HEK293 (cell line): ENCODE results near the gene TGFBRAP1.

Experiments
- CTCF ChIA-PET: fragments of 350-600 bp; formaldehyde crosslinking; extraction: SDS; loops from one replicate; lab custom pipeline; 2021; ENCODE audit warnings: antibody characterized with exemption; lab: Yijun Ruan, JAX
- POLR2A ChIA-PET: fragments of 300-600 bp; formaldehyde crosslinking; extraction: SDS; loops from one replicate; lab custom pipeline; 2020; ENCODE audit warnings: antibody characterized with exemption, inconsistent platforms; lab: Yijun Ruan, JAX
- H3K27ac ChIP-seq: fragments of 200-500 bp; sonication (Bioruptor generic); 2 replicates; pipeline ENCODE4 v1.5.1; 2014; ENCODE audit warnings: low read depth, low read length, control low read depth, inconsistent platforms; ENCODE audit errors: extremely low read depth
- H3K36me3 ChIP-seq, 2 experiments: fragments of 200-500 bp in 1 of 2; sonication (Bioruptor generic) in 1 of 2; 1 replicate in 1 of 2; 2 replicates in 1 of 2; pipeline ENCODE4 v1.5.1; 2014 to 2017; ENCODE audit warnings: inconsistent platforms in 2 of 2, low read length in 2 of 2; ENCODE audit not compliant: control insufficient read depth in 2 of 2, insufficient read depth in 1 of 2
- H3K4me1 ChIP-seq: fragments of 200-500 bp; sonication (Bioruptor generic); 2 replicates; pipeline ENCODE4 v1.5.1; 2014; ENCODE audit warnings: mild to moderate bottlenecking, low read length, inconsistent platforms; ENCODE audit not compliant: control insufficient read depth, insufficient read depth
- H3K4me3 ChIP-seq: 2 replicates; pipeline ENCODE4 v1.5.1; 2011; ENCODE audit warnings: low read depth, mild to moderate bottlenecking, control low read depth, low read length, moderate library complexity
- H3K9me3 ChIP-seq: fragments of 200-500 bp; sonication (Bioruptor generic); 2 replicates; pipeline ENCODE4 v1.5.1; 2014; ENCODE audit warnings: low read depth, low read length, inconsistent platforms; ENCODE audit not compliant: control insufficient read depth, insufficient read depth
- HOXC10 ChIP-seq: sonication (generic); formaldehyde crosslinking; IDR thresholded peaks from 2 replicates; pipeline ENCODE4 v1.8.1; 2023; ENCODE audit warnings: mild to moderate bottlenecking, missing genetic modification reagents
- MEIS1 ChIP-seq: sonication (generic); formaldehyde crosslinking; IDR thresholded peaks from 2 replicates; pipeline ENCODE4 v1.8.1; 2022; ENCODE audit warnings: missing genetic modification reagents, mild to moderate bottlenecking, borderline replicate concordance
- SCRT2 ChIP-seq: fragments of 450-650 bp; formaldehyde crosslinking; IDR thresholded peaks from 2 replicates; pipeline ENCODE4 v1.5.1; 2016; ENCODE audit warnings: missing biosample characterization, missing genetic modification characterization
- ZNF112 ChIP-seq: fragments of 450-650 bp; formaldehyde crosslinking; IDR thresholded peaks from 2 replicates; pipeline ENCODE4 v1.5.0; 2017; ENCODE audit warnings: missing biosample characterization, missing genetic modification characterization
- ZNF114 ChIP-seq: fragments of 450-650 bp; formaldehyde crosslinking; IDR thresholded peaks from 2 replicates; pipeline ENCODE4 v1.5.0; 2017; ENCODE audit warnings: missing biosample characterization, missing genetic modification characterization
- ZNF121 ChIP-seq: fragments of 450-650 bp; formaldehyde crosslinking; IDR thresholded peaks from 2 replicates; pipeline ENCODE4 v1.5.1; 2016; ENCODE audit warnings: missing biosample characterization, missing genetic modification characterization
- ZNF132 ChIP-seq: fragments of 450-650 bp; formaldehyde crosslinking; IDR thresholded peaks from 2 replicates; pipeline ENCODE4 v1.5.1; 2017; ENCODE audit warnings: missing biosample characterization, missing genetic modification characterization, borderline replicate concordance
- ZNF146 ChIP-seq: fragments of 450-650 bp; formaldehyde crosslinking; IDR thresholded peaks from 2 replicates; pipeline ENCODE4 v1.5.1; 2016; ENCODE audit warnings: missing biosample characterization, missing genetic modification characterization
- ZNF2 ChIP-seq: fragments of 450-650 bp; formaldehyde crosslinking; IDR thresholded peaks from 2 replicates; pipeline ENCODE4 v1.5.1; 2016; ENCODE audit warnings: missing biosample characterization, missing genetic modification characterization
- ZNF202 ChIP-seq: fragments of 450-650 bp; formaldehyde crosslinking; IDR thresholded peaks from 2 replicates; pipeline ENCODE4 v1.5.1; 2016; ENCODE audit warnings: missing biosample characterization, missing genetic modification characterization, borderline replicate concordance
- ZNF350 ChIP-seq: fragments of 450-650 bp; formaldehyde crosslinking; IDR thresholded peaks from 2 replicates; pipeline ENCODE4 v1.5.0; 2017; ENCODE audit warnings: missing biosample characterization, mild to moderate bottlenecking, missing genetic modification characterization
- ZNF473 ChIP-seq: fragments of 450-650 bp; formaldehyde crosslinking; IDR thresholded peaks from 2 replicates; pipeline ENCODE4 v1.5.1; 2017; ENCODE audit warnings: missing biosample characterization, missing genetic modification characterization
- ZNF514 ChIP-seq: fragments of 450-650 bp; formaldehyde crosslinking; IDR thresholded peaks from 2 replicates; pipeline ENCODE4 v1.5.1; 2016; ENCODE audit warnings: missing biosample characterization, missing genetic modification characterization
- ZNF555 ChIP-seq: fragments of 450-650 bp; formaldehyde crosslinking; conservative IDR thresholded peaks from 2 replicates; pipeline ENCODE4 v1.5.1; 2017; ENCODE audit warnings: missing biosample characterization, mild to moderate bottlenecking, missing genetic modification characterization, inconsistent platforms
- ZNF585B ChIP-seq: fragments of 450-650 bp; formaldehyde crosslinking; IDR thresholded peaks from 2 replicates; pipeline ENCODE4 v1.5.1; 2016; ENCODE audit warnings: missing biosample characterization, missing genetic modification characterization
- ZNF626 ChIP-seq: fragments of 450-650 bp; sonication (Bioruptor Pico); formaldehyde crosslinking; IDR thresholded peaks from 2 replicates; pipeline ENCODE4 v1.5.1; 2018; ENCODE audit warnings: missing biosample characterization, missing genetic modification characterization, inconsistent platforms
- ZNF654 ChIP-seq: fragments of 450-650 bp; formaldehyde crosslinking; IDR thresholded peaks from 2 replicates; pipeline ENCODE4 v1.5.1; 2016; ENCODE audit warnings: low read depth, missing biosample characterization, missing genetic modification characterization
- ZSCAN23 ChIP-seq: fragments of 450-650 bp; formaldehyde crosslinking; IDR thresholded peaks from 2 replicates; pipeline ENCODE4 v1.5.1; 2016; ENCODE audit warnings: missing biosample characterization, missing genetic modification characterization
- TF ChIP-seq, protein P1 (sequence below): fragments of 450-650 bp; formaldehyde crosslinking; IDR thresholded peaks from 2 replicates; pipeline ENCODE4 v1.5.1; 2016; ENCODE audit warnings: missing biosample characterization, missing genetic modification characterization
- TF ChIP-seq, protein P2 (sequence below): fragments of 450-650 bp; formaldehyde crosslinking; IDR thresholded peaks from 2 replicates; pipeline ENCODE4 v1.5.1; 2017; ENCODE audit warnings: missing biosample characterization, missing genetic modification characterization
- TF ChIP-seq, protein P3 (sequence below): fragments of 450-650 bp; formaldehyde crosslinking; IDR thresholded peaks from 2 replicates; pipeline ENCODE4; 2016; ENCODE audit warnings: missing biosample characterization, missing genetic modification characterization
- TF ChIP-seq, protein P4 (sequence below): fragments of 450-650 bp; formaldehyde crosslinking; IDR thresholded peaks from 2 replicates; pipeline ENCODE4 v1.5.1; 2017; ENCODE audit warnings: missing biosample characterization, missing genetic modification characterization
- TF ChIP-seq, protein P5 (sequence below): IDR thresholded peaks from 2 replicates; pipeline ENCODE4 v1.6.1; 2011; ENCODE audit warnings: mild to moderate bottlenecking, low read depth, low read length, borderline replicate concordance
- TF ChIP-seq, protein P6 (sequence below): fragments of 450-650 bp; formaldehyde crosslinking; IDR thresholded peaks from 2 replicates; pipeline ENCODE4 v1.5.1; 2016; ENCODE audit warnings: missing biosample characterization, missing genetic modification characterization, borderline replicate concordance

Gene TGFBRAP1

DNA sequence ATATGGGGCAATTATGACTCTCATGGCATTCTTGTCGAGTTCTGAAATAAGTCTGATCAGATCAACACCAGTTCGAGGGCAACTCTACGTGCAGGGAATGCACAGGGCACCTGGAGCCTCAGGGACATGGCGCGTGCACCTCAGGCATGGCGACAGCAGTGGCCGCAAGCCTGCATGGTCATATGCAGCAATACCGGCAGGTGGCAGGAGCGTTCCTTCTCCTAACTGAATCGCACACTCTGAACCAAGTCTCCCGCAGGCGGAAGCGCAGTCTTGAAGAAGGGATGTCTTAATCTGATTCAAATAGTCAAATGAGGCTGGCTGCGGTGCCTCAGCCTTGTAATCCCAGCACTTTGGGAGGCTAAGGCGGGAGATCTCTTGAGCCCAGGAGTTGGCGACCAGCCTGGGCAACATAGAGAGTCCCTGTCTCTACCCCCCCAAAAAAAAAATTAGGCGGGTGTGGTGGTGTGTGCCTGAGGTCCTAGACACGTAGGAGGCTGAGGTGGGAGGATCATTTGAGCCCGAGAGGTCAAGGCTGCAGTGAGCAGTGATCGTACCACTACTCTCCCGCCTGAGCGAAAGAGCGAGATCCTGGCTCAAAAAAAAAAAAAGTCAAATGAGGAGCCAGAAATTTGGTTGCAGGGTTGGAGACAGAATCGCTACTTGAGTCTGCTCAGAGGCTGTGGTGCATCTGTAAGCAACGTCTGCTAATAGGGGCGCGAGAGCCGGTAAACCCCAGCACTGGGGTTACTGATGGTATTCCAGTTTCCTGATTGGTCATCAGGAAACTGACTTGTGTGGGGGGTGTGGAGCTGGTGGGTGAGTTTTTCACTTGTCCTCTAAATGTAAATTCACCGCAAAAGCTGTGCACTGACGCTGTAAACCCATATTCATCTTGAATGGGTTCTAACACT is 40.5 kb upstream of the TGFBRAP1 start:
- CTCF ChIA-PET, result interaction anchor here (0.6 to 1.8 kb wide), 18 partner anchors 16 to 177 kb away, joined by 3 to 39 read pairs (median 4); no protein-coding TSS in a partner anchor
- H3K4me1 ChIP-seq, result no peaks in the 10 kb centered on the region
- TF ChIP-seq ZNF473, result no peak
- no peak for TF ChIP-seq ZNF555 (tag by site-specific recombination)
- TF ChIP-seq ZNF2 (tag by site-specific recombination), result peak; percentile 91
- TF ChIP-seq, protein P1, sequence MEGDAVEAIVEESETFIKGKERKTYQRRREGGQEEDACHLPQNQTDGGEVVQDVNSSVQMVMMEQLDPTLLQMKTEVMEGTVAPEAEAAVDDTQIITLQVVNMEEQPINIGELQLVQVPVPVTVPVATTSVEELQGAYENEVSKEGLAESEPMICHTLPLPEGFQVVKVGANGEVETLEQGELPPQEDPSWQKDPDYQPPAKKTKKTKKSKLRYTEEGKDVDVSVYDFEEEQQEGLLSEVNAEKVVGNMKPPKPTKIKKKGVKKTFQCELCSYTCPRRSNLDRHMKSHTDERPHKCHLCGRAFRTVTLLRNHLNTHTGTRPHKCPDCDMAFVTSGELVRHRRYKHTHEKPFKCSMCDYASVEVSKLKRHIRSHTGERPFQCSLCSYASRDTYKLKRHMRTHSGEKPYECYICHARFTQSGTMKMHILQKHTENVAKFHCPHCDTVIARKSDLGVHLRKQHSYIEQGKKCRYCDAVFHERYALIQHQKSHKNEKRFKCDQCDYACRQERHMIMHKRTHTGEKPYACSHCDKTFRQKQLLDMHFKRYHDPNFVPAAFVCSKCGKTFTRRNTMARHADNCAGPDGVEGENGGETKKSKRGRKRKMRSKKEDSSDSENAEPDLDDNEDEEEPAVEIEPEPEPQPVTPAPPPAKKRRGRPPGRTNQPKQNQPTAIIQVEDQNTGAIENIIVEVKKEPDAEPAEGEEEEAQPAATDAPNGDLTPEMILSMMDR (tag by site-specific recombination), result peak; percentile 88
- TF ChIP-seq ZSCAN23, result no peak
- TF ChIP-seq, protein P2, sequence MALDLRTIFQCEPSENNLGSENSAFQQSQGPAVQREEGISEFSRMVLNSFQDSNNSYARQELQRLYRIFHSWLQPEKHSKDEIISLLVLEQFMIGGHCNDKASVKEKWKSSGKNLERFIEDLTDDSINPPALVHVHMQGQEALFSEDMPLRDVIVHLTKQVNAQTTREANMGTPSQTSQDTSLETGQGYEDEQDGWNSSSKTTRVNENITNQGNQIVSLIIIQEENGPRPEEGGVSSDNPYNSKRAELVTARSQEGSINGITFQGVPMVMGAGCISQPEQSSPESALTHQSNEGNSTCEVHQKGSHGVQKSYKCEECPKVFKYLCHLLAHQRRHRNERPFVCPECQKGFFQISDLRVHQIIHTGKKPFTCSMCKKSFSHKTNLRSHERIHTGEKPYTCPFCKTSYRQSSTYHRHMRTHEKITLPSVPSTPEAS, result 0 out of 2 replicates have a peak, but pooled peaks have one; percentile 34
- peak; percentile 75 for TF ChIP-seq ZNF654
- TF ChIP-seq SCRT2 (tag by site-specific recombination), result no peak
- TF ChIP-seq ZNF132 (tag by site-specific recombination), result no peak
- TF ChIP-seq, all 188 proteins: peak for 4
- Histone ChIP-seq H3K9me3 (no peaks in the 10 kb centered on the region), H3K4me3 (no peak overlapping the region), H3K27ac (no peak overlapping the region), H3K36me3 (peaks cover 11 to 72% of the 10 kb centered on the region in 2 experiments; a peak in 2 of 3 replicates)
- POLR2A ChIA-PET, result no interaction called here

DNA sequence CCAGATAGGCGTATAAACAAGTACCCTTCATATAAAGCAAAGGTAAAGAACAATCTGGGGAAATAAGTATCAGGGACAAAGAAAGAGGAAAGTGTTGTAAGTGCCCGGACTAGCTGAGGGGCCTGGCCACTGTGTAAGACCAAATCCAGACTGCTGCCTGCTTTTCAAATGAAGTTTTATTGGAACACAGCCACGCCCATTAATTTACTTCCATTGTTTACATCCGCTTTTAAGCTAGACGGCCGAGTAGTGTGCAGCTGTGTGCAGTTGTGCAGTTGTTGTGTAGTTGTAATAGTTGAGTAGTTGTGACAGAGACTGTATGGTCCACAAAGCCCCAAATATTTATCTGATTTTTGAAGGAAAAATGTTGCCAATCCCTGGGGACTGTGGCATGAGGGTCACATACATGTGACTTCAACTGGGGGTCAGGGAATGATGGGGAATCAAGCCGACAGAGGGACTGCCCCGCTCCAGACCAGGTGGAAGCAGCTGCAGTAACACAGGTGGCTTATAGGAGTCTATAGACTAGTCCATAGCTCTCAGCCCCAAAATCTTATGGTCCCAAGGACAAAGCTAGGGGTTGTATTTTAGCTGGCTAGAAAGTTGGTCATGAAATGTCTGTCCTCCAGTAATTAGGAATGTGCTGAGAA is 39.3 kb upstream of the TGFBRAP1 start:
- H3K36me3 ChIP-seq, result peaks cover 12 to 71% of the 10 kb centered on the region in 2 experiments
- TF ChIP-seq ZNF202 (tag by site-specific recombination), result no peak
- TF ChIP-seq, protein P3, sequence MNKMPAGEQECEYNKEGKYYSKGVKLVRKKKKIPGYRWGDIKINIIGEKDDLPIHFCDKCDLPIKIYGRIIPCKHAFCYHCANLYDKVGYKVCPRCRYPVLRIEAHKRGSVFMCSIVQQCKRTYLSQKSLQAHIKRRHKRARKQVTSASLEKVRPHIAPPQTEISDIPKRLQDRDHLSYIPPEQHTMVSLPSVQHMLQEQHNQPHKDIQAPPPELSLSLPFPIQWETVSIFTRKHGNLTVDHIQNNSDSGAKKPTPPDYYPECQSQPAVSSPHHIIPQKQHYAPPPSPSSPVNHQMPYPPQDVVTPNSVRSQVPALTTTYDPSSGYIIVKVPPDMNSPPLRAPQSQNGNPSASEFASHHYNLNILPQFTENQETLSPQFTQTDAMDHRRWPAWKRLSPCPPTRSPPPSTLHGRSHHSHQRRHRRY (tag by site-specific recombination), result no peak
- no peak for TF ChIP-seq ZNF350 (tag by site-specific recombination)
- TF ChIP-seq, protein P4, sequence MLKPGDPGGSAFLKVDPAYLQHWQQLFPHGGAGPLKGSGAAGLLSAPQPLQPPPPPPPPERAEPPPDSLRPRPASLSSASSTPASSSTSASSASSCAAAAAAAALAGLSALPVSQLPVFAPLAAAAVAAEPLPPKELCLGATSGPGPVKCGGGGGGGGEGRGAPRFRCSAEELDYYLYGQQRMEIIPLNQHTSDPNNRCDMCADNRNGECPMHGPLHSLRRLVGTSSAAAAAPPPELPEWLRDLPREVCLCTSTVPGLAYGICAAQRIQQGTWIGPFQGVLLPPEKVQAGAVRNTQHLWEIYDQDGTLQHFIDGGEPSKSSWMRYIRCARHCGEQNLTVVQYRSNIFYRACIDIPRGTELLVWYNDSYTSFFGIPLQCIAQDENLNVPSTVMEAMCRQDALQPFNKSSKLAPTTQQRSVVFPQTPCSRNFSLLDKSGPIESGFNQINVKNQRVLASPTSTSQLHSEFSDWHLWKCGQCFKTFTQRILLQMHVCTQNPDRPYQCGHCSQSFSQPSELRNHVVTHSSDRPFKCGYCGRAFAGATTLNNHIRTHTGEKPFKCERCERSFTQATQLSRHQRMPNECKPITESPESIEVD (tag by site-specific recombination), result no peak
- TF ChIP-seq MEIS1 (CRISPR knock-in tag), result no peak
- no peak for TF ChIP-seq ZNF514 (tag by site-specific recombination)
- TF ChIP-seq, protein P5, sequence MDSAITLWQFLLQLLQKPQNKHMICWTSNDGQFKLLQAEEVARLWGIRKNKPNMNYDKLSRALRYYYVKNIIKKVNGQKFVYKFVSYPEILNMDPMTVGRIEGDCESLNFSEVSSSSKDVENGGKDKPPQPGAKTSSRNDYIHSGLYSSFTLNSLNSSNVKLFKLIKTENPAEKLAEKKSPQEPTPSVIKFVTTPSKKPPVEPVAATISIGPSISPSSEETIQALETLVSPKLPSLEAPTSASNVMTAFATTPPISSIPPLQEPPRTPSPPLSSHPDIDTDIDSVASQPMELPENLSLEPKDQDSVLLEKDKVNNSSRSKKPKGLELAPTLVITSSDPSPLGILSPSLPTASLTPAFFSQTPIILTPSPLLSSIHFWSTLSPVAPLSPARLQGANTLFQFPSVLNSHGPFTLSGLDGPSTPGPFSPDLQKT, result no peak
- no peak for TF ChIP-seq ZNF114 (tag by site-specific recombination)
- no peak for TF ChIP-seq ZNF585B (tag by site-specific recombination)
- TF ChIP-seq HOXC10 (CRISPR knock-in tag), result no peak
- TF ChIP-seq ZNF626, result no peak
- TF ChIP-seq ZNF112 (tag by site-specific recombination), result no peak
- TF ChIP-seq, protein P6, sequence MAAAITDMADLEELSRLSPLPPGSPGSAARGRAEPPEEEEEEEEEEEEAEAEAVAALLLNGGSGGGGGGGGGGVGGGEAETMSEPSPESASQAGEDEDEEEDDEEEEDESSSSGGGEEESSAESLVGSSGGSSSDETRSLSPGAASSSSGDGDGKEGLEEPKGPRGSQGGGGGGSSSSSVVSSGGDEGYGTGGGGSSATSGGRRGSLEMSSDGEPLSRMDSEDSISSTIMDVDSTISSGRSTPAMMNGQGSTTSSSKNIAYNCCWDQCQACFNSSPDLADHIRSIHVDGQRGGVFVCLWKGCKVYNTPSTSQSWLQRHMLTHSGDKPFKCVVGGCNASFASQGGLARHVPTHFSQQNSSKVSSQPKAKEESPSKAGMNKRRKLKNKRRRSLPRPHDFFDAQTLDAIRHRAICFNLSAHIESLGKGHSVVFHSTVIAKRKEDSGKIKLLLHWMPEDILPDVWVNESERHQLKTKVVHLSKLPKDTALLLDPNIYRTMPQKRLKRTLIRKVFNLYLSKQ (tag by site-specific recombination), result no peak
- TF ChIP-seq ZNF121 (tag by site-specific recombination), result no peak
- TF ChIP-seq ZNF146 (tag by site-specific recombination), result no peak
- H3K4me3 ChIP-seq, result no peak overlapping the region
- ChIA-PET POLR2A (no interaction called here), CTCF (interaction anchor here (0.6 to 1.8 kb wide), 16 partner anchors 15 to 178 kb away, joined by 3 to 39 read pairs (median 4); no protein-coding TSS in a partner anchor)
- H3K4me1 ChIP-seq, result no peaks in the 10 kb centered on the region
- H3K27ac ChIP-seq, result no peak overlapping the region
- H3K9me3 ChIP-seq, result no peaks in the 10 kb centered on the region
